GM21737 (cell line): ENCODE results near the gene STK10.

ENCODE experiments used
- ATAC-seq: cut with Tn5 transposase; IDR thresholded peaks from one replicate; pipeline ENCODE4 v1.9.1; 2021; ENCODE audit warnings: mild to moderate bottlenecking, moderate library complexity; ENCODE audit not compliant: unreplicated experiment

The STK10 gene

GRCh38 chr5:172093559-172093958 is 94.5 kb downstream of the STK10 start:
- no peak for ATAC-seq

GRCh38 chr5:172091956-172092732 is 95.9 kb downstream of the STK10 start:
- no peak for ATAC-seq

GRCh38 chr5:172090976-172091547 is 97.0 kb downstream of the STK10 start:
- ATAC-seq: no peak

- ATAC-seq: no peak
These were observed 98.5 kb downstream of the STK10 start for GRCh38 chr5:172089298-172090117.

GRCh38 chr5:172088801-172089200 is 99.2 kb downstream of the STK10 start:
- ATAC-seq: no peak

- no peak for ATAC-seq
These were observed 101.6 kb downstream of the STK10 start for GRCh38 chr5:172086194-172086975.

GRCh38 chr5:172085738-172086137 is 102.3 kb downstream of the STK10 start:
- ATAC-seq: no peak

- ATAC-seq: no peak
These were observed 105.8 kb downstream of the STK10 start for GRCh38 chr5:172082180-172082579.

- no peak for ATAC-seq
These were observed 108.1 kb downstream of the STK10 start for GRCh38 chr5:172079876-172080275.

- ATAC-seq: no peak
These were observed 109.2 kb downstream of the STK10 start for GRCh38 chr5:172078726-172079345.

- ATAC-seq: no peak
These were observed 110.2 kb downstream of the STK10 start for GRCh38 chr5:172077664-172078425.

GRCh38 chr5:172076761-172077244 is 111.2 kb downstream of the STK10 start:
- no peak for ATAC-seq

- ATAC-seq: no peak
These were observed 112.4 kb downstream of the STK10 start for GRCh38 chr5:172075656-172076055.

GRCh38 chr5:172074896-172075295 is 113.1 kb downstream of the STK10 start:
- no peak for ATAC-seq

GRCh38 chr5:172071309-172071875 is 116.6 kb downstream of the STK10 start:
- ATAC-seq: no peak

- no peak for ATAC-seq
These were observed 122.5 kb downstream of the STK10 start for GRCh38 chr5:172065431-172066065.

- ATAC-seq: no peak
These were observed 123.3 kb downstream of the STK10 start for GRCh38 chr5:172064766-172065165.

- no peak for ATAC-seq
These were observed 123.7 kb downstream of the STK10 start for GRCh38 chr5:172064358-172064757.
